NCI-H510A (cell line): ENCODE results near the gene TBC1D14.

Source experiments
- DNase-seq: peaks from one replicate; lab custom pipeline; 2025; lab: John Stamatoyannopoulos, UW

TBC1D14 gene

GRCh38 chr4:6929812-6930464 lies 20.3 kb downstream of the TBC1D14 start:
- no peak for DNase-seq

- DNase-seq: no peak
Observed at GRCh38 chr4:6932475-6932874, 22.8 kb downstream of the TBC1D14 start.

GRCh38 chr4:6932918-6933317 lies 23.3 kb downstream of the TBC1D14 start:
- DNase-seq: no peak

- DNase-seq: no peak
Observed at GRCh38 chr4:6933691-6934430, 24.2 kb downstream of the TBC1D14 start.

- no peak for DNase-seq
Observed at GRCh38 chr4:6935965-6936364, 26.3 kb downstream of the TBC1D14 start.

- DNase-seq: no peak
Observed at GRCh38 chr4:6937201-6937600, 27.6 kb downstream of the TBC1D14 start.

- no peak for DNase-seq
Observed at GRCh38 chr4:6937754-6938153, 28.1 kb downstream of the TBC1D14 start.

GRCh38 chr4:6938237-6938636 lies 28.6 kb downstream of the TBC1D14 start:
- no peak for DNase-seq

- DNase-seq: no peak
Observed at GRCh38 chr4:6938647-6939271, 29.1 kb downstream of the TBC1D14 start.

GRCh38 chr4:6939761-6940743 lies 30.4 kb downstream of the TBC1D14 start:
- no peak for DNase-seq

GRCh38 chr4:6940744-6941137 lies 31.1 kb downstream of the TBC1D14 start:
- no peak for DNase-seq

- DNase-seq: no peak
Observed at GRCh38 chr4:6941796-6942195, 32.2 kb downstream of the TBC1D14 start.

GRCh38 chr4:6942238-6942800 lies 32.7 kb downstream of the TBC1D14 start:
- no peak for DNase-seq

- DNase-seq: no peak
Observed at GRCh38 chr4:6943012-6943884, 33.6 kb downstream of the TBC1D14 start.

- DNase-seq: no peak
Observed at GRCh38 chr4:6943885-6944225, 34.2 kb downstream of the TBC1D14 start.

GRCh38 chr4:6944301-6945051 lies 34.9 kb downstream of the TBC1D14 start:
- DNase-seq: no peak

GRCh38 chr4:6945052-6945409 lies 35.4 kb downstream of the TBC1D14 start:
- no peak for DNase-seq

- DNase-seq: no peak
Observed at GRCh38 chr4:6946497-6946896, 36.9 kb downstream of the TBC1D14 start.

- DNase-seq: no peak
Observed at GRCh38 chr4:6948134-6948460, 38.5 kb downstream of the TBC1D14 start.

GRCh38 chr4:6951880-6952381 lies 42.3 kb downstream of the TBC1D14 start:
- DNase-seq: no peak
